ENCODE results near the gene MKNK2.

The MKNK2 gene

GRCh38 chr19:2021453-2022140 lies 29.4 kb downstream of the MKNK2 start:
- DNase-seq = no peak

- no peak for DNase-seq
Measured at GRCh38 chr19:2018752-2019151, 32.3 kb downstream of the MKNK2 start.

- no peak for DNase-seq
Measured at GRCh38 chr19:2016041-2016807, 34.8 kb downstream of the MKNK2 start.

- no peak for DNase-seq
Measured at GRCh38 chr19:2015608-2015950, 35.5 kb downstream of the MKNK2 start, which contains the start of gene BTBD2. Gene BTBD2, minus strand, starts transcription at chr19:2015714. Its CDS starts 11 bp downstream, at chr19:2015703.

GRCh38 chr19:2014731-2015607 lies 36.1 kb downstream of the MKNK2 start:
- DNase-seq = no peak

GRCh38 chr19:2014131-2014571 lies 36.9 kb downstream of the MKNK2 start:
- no peak for DNase-seq

GRCh38 chr19:2013683-2013961 lies 37.4 kb downstream of the MKNK2 start:
- DNase-seq = no peak

GRCh38 chr19:2012941-2013682 lies 37.9 kb downstream of the MKNK2 start:
- no peak for DNase-seq

GRCh38 chr19:2011169-2011568 lies 39.9 kb downstream of the MKNK2 start:
- no peak for DNase-seq

GRCh38 chr19:2010135-2010668 lies 40.8 kb downstream of the MKNK2 start:
- no peak for DNase-seq

GRCh38 chr19:2003874-2004273 lies 47.2 kb downstream of the MKNK2 start:
- DNase-seq = no peak

- DNase-seq = no peak
Measured at GRCh38 chr19:1999856-2000515, 51.1 kb downstream of the MKNK2 start.

- DNase-seq = no peak
Measured at GRCh38 chr19:1998712-1999708, 52.0 kb downstream of the MKNK2 start.

- no peak for DNase-seq
Measured at GRCh38 chr19:1997353-1998233, 53.5 kb downstream of the MKNK2 start.

GRCh38 chr19:1992759-1993260 lies 58.2 kb downstream of the MKNK2 start:
- DNase-seq = no peak

GRCh38 chr19:1991018-1991913 lies 59.8 kb downstream of the MKNK2 start:
- DNase-seq = no peak

- no peak for DNase-seq
Measured at GRCh38 chr19:1990230-1991017, 60.6 kb downstream of the MKNK2 start.

Measured in GOT3 (cell line).